ENCODE results near the gene SERPINA3.

DNA sequence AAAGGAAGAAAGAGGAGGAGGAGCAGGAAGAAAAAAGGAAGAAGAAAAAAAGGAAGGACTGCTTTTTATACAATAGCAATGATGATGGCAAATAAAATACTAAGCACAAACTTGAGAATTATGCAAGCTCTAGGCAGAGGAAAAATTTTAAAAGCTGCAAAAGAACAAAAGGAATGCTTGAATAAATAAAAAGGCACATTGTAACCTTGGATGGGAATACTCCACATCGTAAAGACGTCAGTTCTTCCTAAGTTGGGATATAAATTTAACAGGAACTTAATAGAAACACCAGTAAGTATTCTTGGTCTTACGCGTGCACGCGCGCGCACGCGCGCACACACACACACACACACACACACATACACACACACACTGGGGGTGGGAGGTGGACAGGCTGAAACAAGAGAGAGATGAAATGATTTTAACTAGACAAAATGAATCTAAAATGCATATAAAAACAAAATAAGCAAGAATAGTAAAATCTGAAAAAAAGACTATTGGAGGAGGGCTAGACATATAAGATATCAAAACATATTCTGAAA is 43.0 kb downstream of the SERPINA3 start:
- TF ChIP-seq, protein P1, sequence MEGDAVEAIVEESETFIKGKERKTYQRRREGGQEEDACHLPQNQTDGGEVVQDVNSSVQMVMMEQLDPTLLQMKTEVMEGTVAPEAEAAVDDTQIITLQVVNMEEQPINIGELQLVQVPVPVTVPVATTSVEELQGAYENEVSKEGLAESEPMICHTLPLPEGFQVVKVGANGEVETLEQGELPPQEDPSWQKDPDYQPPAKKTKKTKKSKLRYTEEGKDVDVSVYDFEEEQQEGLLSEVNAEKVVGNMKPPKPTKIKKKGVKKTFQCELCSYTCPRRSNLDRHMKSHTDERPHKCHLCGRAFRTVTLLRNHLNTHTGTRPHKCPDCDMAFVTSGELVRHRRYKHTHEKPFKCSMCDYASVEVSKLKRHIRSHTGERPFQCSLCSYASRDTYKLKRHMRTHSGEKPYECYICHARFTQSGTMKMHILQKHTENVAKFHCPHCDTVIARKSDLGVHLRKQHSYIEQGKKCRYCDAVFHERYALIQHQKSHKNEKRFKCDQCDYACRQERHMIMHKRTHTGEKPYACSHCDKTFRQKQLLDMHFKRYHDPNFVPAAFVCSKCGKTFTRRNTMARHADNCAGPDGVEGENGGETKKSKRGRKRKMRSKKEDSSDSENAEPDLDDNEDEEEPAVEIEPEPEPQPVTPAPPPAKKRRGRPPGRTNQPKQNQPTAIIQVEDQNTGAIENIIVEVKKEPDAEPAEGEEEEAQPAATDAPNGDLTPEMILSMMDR (IDR thresholded peaks at IDR 0.05), result no peak
- no peak for TF ChIP-seq EZH2 (IDR thresholded peaks at IDR 0.05; ENCODE audit: borderline replicate concordance, insufficient read depth, low read depth, low read length, poor library complexity, severe bottlenecking)
